CD14-positive monocyte (primary cell): Measurements from ENCODE around the gene ANKRD53. TPM values are rescaled to one million over a fixed set of nuclear protein-coding genes. Genes with fewer than 3 reads are reported as not detected.
A peak's percentile ranks its signal among the peaks of the same experiment; 100 is the strongest.

Experiments
- DNase-seq, 3 donors: peaks; one replicate each; pipeline ENCODE4 v3.0.0-alpha.2; 2011 to 2022
- H2AFZ ChIP-seq: 2 replicates; pipeline ENCODE4 v1.6.0; 2012; ENCODE audit warnings: mild to moderate bottlenecking, low read depth, low read length, inconsistent platforms; ENCODE audit not compliant: insufficient read depth, poor library complexity, severe bottlenecking
- H3K27ac ChIP-seq, 2 donors: 1 replicate in 1 of 2; 2 replicates in 1 of 2; pipeline ENCODE4 v1.5.1; 2012 to 2013; ENCODE audit warnings: low read length in 2 of 2, control low read depth in 1 of 2, inconsistent platforms in 1 of 2, low read depth in 1 of 2, mild to moderate bottlenecking in 1 of 2
- H3K27me3 ChIP-seq, 2 donors: one replicate each; pipeline versions ENCODE4 v1.6.0 to v1.6.1; 2011 to 2013; ENCODE audit warnings: low read length in 2 of 2; ENCODE audit not compliant: control insufficient read depth in 2 of 2, insufficient read depth in 2 of 2
- H3K36me3 ChIP-seq, 2 donors: replicated peaks in 1 of 2; 1 replicate in 1 of 2; 2 replicates in 1 of 2; pipeline versions ENCODE4 v1.5.1 to v1.6.1; 2012 to 2013; ENCODE audit warnings: low read length in 2 of 2, control low read depth in 1 of 2, inconsistent platforms in 1 of 2, mild to moderate bottlenecking in 1 of 2; ENCODE audit not compliant: insufficient read depth in 2 of 2, control insufficient read depth in 1 of 2
- H3K4me1 ChIP-seq, 2 donors: 1 replicate in 1 of 2; 2 replicates in 1 of 2; pipeline versions ENCODE4 v1.5.1 to v1.6.1; 2012 to 2013; ENCODE audit warnings: low read length in 2 of 2, control low read depth in 1 of 2, inconsistent platforms in 1 of 2, mild to moderate bottlenecking in 1 of 2, moderate library complexity in 1 of 2; ENCODE audit not compliant: insufficient read depth in 2 of 2, control insufficient read depth in 1 of 2
- H3K4me2 ChIP-seq: replicated peaks from 2 replicates; pipeline ENCODE3; 2012; ENCODE audit warnings: low read length, moderate library complexity, mild to moderate bottlenecking; ENCODE audit not compliant: poor library complexity, severe bottlenecking; ENCODE audit errors: extremely low read depth
- H3K4me3 ChIP-seq, 3 experiments: fragments of 200-600 bp in 1 of 3; sonication (generic) in 1 of 3; replicated peaks in 1 of 3; 1 replicate in 2 of 3; 2 replicates in 1 of 3; pipeline ENCODE4 v1.5.1; 2011 to 2013; ENCODE audit warnings: low read length in 3 of 3, mild to moderate bottlenecking in 3 of 3, control low read depth in 2 of 3, low read depth in 2 of 3, inconsistent platforms in 1 of 3, moderate library complexity in 1 of 3
- H3K79me2 ChIP-seq: 2 replicates; pipeline ENCODE4 v1.6.0; 2012; ENCODE audit warnings: mild to moderate bottlenecking, control low read depth, inconsistent platforms, low read length, moderate library complexity; ENCODE audit not compliant: insufficient read depth
- H3K9ac ChIP-seq: 2 replicates; pipeline ENCODE4 v1.6.0; 2017; ENCODE audit warnings: low read length, mild to moderate bottlenecking; ENCODE audit not compliant: insufficient read depth, poor library complexity, severe bottlenecking
- H3K9me3 ChIP-seq, 2 donors: replicated peaks in 1 of 2; 1 replicate in 1 of 2; 2 replicates in 1 of 2; pipeline versions ENCODE4 v1.5.1 to v1.6.1; 2012 to 2013; ENCODE audit warnings: low read length in 2 of 2, control low read depth in 1 of 2; ENCODE audit not compliant: control insufficient read depth in 1 of 2, insufficient read depth in 1 of 2
- H4K20me1 ChIP-seq: 2 replicates; pipeline ENCODE4 v1.6.0; 2012; ENCODE audit warnings: mild to moderate bottlenecking, low read length, control low read depth, moderate library complexity; ENCODE audit not compliant: insufficient read depth
- H3K27ac Mint-ChIP-seq, 7 donors: one replicate each; pipeline ENCODE4 v1.8.0; 2020; ENCODE audit warnings: mild to moderate bottlenecking in 7 of 7, mixed read lengths in 7 of 7, moderate library complexity in 6 of 7, inconsistent platforms in 2 of 7
- H3K27me3 Mint-ChIP-seq, 3 donors: one replicate each; pipeline ENCODE4 v1.8.0; 2021 to 2022; ENCODE audit warnings: low read depth in 3 of 3, mild to moderate bottlenecking in 3 of 3, mixed read lengths in 3 of 3, moderate library complexity in 3 of 3, inconsistent platforms in 1 of 3
- H3K36me3 Mint-ChIP-seq, 2 donors: one replicate each; pipeline ENCODE4 v1.8.0; 2020; ENCODE audit warnings: mixed read lengths in 2 of 2, inconsistent platforms in 1 of 2, mild to moderate bottlenecking in 1 of 2
- H3K4me1 Mint-ChIP-seq: one replicate; pipeline ENCODE4 v1.8.0; 2020; ENCODE audit warnings: mild to moderate bottlenecking, mixed read lengths
- H3K4me3 Mint-ChIP-seq, 2 donors: one replicate each; pipeline ENCODE4 v1.8.0; 2020; ENCODE audit warnings: mild to moderate bottlenecking in 2 of 2, mixed read lengths in 2 of 2, moderate library complexity in 1 of 2
- H3K9me3 Mint-ChIP-seq, 7 donors: one replicate each; pipeline ENCODE4 v1.8.0; 2020 to 2022; ENCODE audit warnings: mixed read lengths in 7 of 7, mild to moderate bottlenecking in 6 of 7, moderate library complexity in 6 of 7, inconsistent platforms in 2 of 7
- CTCF ChIP-seq: fragments of 200-600 bp; IDR thresholded peaks from one replicate; pipeline ENCODE4 v1.8.0; 2022; ENCODE audit warnings: antibody characterized with exemption, mild to moderate bottlenecking
- WGBS: methylation state at CpG from one replicate; pipeline ENCODE4 v1.1.5; 2013; ENCODE audit warnings: missing lambda C conversion rate; ENCODE audit not compliant: insufficient coverage; 5-methylcytosine and 5-hydroxymethylcytosine counted together
- intact Hi-C, 2 donors: fragments of 100-400 bp; cut with micrococcal nuclease; formaldehyde crosslinking; loops; one replicate each; pipeline versions ENCODE4 v1.15.0 to v1.15.1; 2023
- polyA plus RNA-seq, 3 donors: library from polyadenylated mRNA; depleted of rRNA in 1 of 3; unstranded in 2 of 3; stranded (reverse) in 1 of 3; fragments of 300-500 nt in 2 of 3; fragments of >200 nt in 1 of 3; fragmentation: Illumina TruSeq in 2 of 3; gene quantifications; 1 replicate in 2 of 3; 2 replicates in 1 of 3; pipeline ENCODE4 v1.2.3, GENCODE V29; 2012 to 2021

ANKRD53 gene
- polyA plus RNA-seq, 3 donors, result 0.12 TPM; not detected in 2

DNA sequence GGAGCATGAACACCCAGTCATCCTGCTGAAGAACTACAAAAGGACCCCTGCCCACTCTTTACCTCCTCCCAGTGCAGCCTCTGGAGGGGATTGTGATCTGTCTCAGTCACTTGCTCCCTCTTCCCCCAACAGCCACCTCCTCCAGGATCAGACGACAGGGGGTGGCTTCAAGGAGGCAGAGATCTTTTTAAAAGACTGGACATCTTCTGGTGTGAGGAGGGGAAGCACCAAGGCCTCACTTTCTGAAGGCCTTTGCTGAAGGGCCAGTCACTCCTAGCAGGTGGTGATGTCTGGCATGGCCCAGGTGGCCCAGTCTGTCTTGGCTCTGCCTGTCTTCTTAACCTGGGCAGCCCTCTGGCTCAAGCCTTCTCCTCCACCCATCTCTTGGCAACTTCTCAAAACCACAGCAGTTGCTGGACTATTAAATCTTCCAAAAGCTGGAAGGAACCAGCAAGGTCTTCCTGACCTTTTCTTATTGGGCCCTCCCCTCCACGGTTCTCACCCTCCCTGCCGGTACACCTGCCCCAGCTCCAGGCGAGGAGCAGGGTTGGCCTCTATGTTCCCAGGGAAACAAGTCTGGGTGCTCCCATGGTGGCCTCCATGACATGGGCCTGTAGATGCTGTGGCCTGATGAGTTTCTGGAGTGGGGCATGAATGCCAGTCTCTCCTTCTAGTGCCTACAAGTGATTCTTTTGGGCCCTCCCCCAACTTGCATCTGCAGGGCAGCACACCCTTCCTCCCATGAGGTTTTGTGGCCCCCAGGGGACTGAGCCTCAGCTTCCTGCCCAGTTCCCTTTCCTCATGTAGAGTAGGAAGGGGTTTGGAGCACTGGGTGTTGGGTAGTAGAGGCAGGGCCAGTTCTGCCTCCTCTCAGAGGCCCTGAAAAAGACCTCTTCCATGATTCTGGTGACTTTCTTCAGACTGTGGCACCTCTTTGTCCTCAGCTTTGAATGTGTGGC lies 47.8 kb upstream of the ANKRD53 start:
- Mint-ChIP-seq H3K27me3 (peaks cover 18 to 32% (median 19%) of the 10 kb centered on the region in 3 donors), H3K36me3 (no peaks in the 10 kb centered on the region), H3K9me3 (peaks cover 0 to 2% (median 0%) of the 10 kb centered on the region in 7 donors), H3K27ac (no peak overlapping the region), H3K4me1 (peaks cover 3% of the 10 kb centered on the region), H3K4me3 (no peak overlapping the region)
- Histone ChIP-seq H3K36me3 (no peaks in the 10 kb centered on the region), H2AFZ (no peak overlapping the region), H3K4me2 (no peak overlapping the region), H3K27me3 (peaks cover 0 to 2% of the 10 kb centered on the region in 2 donors), H3K4me1 (no peaks in the 10 kb centered on the region), H3K4me3 (no peak overlapping the region), H3K9ac (no peak overlapping the region), H3K79me2 (no peaks in the 10 kb centered on the region), H3K9me3 (no peaks in the 10 kb centered on the region), H3K27ac (no peak overlapping the region), H4K20me1 (no peaks in the 10 kb centered on the region)
- 77% methylated on average over 3 of the region's 4 CpGs for WGBS
- no peak for TF ChIP-seq CTCF
- intact Hi-C loops, result no loop called here
- no peak for DNase-seq

GRCh38 chr2:70931376-70932000 lies 46.9 kb upstream of the ANKRD53 start:
- Mint-ChIP-seq H3K9me3 (peaks cover 0 to 2% (median 0%) of the 10 kb centered on the region in 7 donors), H3K27ac (no peak overlapping the region), H3K4me1 (peaks cover 3% of the 10 kb centered on the region), H3K27me3 (peaks cover 19 to 28% (median 19%) of the 10 kb centered on the region in 3 donors), H3K4me3 (no peak overlapping the region), H3K36me3 (no peaks in the 10 kb centered on the region)
- no peaks in the 10 kb centered on the region for H3K79me2 ChIP-seq
- no peaks in the 10 kb centered on the region for H4K20me1 ChIP-seq
- H2AFZ ChIP-seq, result no peak overlapping the region
- no peak overlapping the region for H3K27ac ChIP-seq
- H3K36me3 ChIP-seq, result no peaks in the 10 kb centered on the region
- 87% methylated on average over 8 of the region's 9 CpGs for WGBS
- DNase-seq, result peak in 1 of 3 donors; percentile 0
- no peak overlapping the region for H3K4me3 ChIP-seq
- no peaks in the 10 kb centered on the region for H3K27me3 ChIP-seq
- TF ChIP-seq CTCF, result no peak
- H3K4me1 ChIP-seq, result no peaks in the 10 kb centered on the region
- H3K9me3 ChIP-seq, result no peaks in the 10 kb centered on the region
- no peak overlapping the region for H3K9ac ChIP-seq
- no peak overlapping the region for H3K4me2 ChIP-seq
- intact Hi-C loops, result no loop called here
